Measurements from ENCODE around the gene ICOS.

ICOS gene

GRCh38 chr2:203936535-203936934, at the start of gene ICOS:
Gene ICOS (plus strand): TSS chr2:203936763. CDS start chr2:203936815, 52 bp downstream.
- DNase-seq (ENCODE audit: low read depth), result no peak

GRCh38 chr2:203887677-203888076, 48.9 kb upstream of the ICOS start:
- DNase-seq (ENCODE audit: low read depth), result no peak

GRCh38 chr2:203889542-203889941, 47.0 kb upstream of the ICOS start:
- DNase-seq (ENCODE audit: low read depth), result no peak

- no peak for DNase-seq (ENCODE audit: low read depth)
Observed at GRCh38 chr2:203889944-203890343, 46.6 kb upstream of the ICOS start.

DNA sequence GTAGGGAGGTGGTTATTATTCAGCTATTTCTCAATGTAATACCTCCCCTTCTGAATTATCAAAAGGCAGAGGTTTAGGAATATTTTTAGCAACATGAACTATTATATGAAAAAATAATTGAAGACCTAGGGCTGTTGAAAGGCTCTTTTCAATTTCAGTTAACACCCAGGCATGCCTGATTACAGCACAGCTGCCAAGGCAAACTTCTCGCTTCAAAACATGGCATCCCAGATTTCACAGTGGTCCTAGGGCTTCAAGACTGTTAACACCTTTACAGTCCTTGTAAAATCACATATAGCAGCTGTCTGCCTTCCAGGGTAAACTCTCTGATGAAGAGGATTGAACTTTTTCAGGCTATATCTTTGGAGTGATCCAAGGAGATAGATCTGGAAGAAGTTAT, 45.8 kb upstream of the ICOS start:
- DNase-seq (ENCODE audit: low read depth), result no peak

DNA sequence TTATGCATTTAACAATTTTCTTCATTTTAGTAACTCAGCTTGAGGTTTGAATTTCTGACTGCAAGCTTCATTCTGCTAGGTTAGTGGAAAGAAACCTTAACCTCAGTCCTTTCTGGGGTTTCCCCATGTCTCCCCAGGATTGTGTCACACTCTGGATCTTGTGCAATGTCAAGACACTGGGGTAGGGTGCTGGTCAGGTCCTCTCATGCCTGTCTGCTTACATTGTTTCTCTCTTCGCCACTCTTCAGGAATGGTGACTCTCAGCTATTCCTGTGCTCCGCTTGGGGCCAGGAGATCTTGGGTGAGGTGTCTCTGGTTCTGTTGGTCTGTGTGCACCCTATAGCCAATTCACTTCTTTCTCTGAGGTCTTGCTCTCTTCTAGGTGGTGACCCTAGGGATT, 45.1 kb upstream of the ICOS start:
- DNase-seq (ENCODE audit: low read depth), result no peak

- no peak for DNase-seq (ENCODE audit: low read depth)
Observed at GRCh38 chr2:203892207-203892606, 44.4 kb upstream of the ICOS start.

- DNase-seq (ENCODE audit: low read depth), result no peak
Observed at GRCh38 chr2:203893401-203893800, 43.2 kb upstream of the ICOS start.

GRCh38 chr2:203893840-203894239, 42.7 kb upstream of the ICOS start:
- DNase-seq (ENCODE audit: low read depth), result no peak

- no peak for DNase-seq (ENCODE audit: low read depth)
Observed at GRCh38 chr2:203894262-203894661, 42.3 kb upstream of the ICOS start.

DNA sequence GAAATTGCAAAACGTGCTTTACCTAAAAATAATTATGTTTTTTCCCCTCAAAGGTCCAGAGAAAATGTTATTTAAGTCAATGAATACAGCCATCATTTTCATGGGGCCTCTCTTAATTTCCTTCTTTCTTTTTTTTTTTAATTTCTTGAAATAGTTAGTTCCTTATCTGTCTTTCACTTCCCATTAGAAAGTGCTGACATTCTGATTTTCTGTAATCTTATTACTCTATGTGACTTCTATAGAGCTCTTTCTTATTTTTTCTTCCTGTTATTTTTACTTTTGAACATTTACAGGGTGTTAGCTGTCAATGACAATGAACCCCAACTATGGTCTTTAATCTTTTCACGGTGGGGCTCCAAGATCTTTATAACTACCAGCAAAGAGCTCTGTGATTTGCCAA, 39.0 kb upstream of the ICOS start:
- no peak for DNase-seq (ENCODE audit: low read depth)

GRCh38 chr2:203898657-203899056, 37.9 kb upstream of the ICOS start:
- no peak for DNase-seq (ENCODE audit: low read depth)

DNA sequence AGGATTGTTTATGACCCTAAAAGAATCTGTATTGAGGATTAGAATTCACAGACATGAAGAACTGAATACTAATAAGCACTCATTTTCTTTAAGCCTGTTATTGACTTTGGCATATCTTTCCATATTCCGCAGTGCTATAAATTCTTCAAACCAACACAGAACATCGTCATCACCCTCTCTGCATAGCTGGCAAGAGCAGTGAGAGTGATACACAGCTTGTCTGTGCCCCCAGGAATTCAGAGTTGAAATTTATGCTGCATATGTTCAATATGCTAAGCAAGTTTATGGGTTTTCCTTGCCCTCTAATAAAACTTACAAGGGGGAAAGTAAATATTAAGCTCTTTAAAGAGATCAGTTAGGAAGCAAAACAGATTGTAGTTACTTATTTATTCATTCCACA, 36.3 kb upstream of the ICOS start:
- no peak for DNase-seq (ENCODE audit: low read depth)

DNA sequence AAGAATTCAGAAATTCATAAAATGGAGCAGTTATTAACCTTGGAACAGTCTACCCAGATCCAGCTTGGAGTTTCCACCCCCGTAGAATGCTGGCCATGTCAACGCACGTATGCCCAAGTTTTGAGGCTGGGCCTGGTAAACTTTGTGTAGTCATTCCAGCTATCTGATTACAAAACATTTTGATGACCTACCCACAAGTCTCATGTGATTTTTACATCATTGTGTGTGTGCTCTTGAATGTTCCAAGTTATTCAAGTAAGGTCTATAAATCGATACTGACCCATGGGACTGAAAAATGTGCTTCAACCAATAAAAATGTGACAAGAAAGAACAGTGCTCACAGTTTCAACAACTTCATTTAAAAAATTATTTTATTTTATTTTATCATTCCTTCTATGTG, 32.5 kb upstream of the ICOS start:
- DNase-seq (ENCODE audit: low read depth), result no peak

GRCh38 chr2:203905656-203906055, 30.9 kb upstream of the ICOS start:
- DNase-seq (ENCODE audit: low read depth), result peak; percentile 35

- DNase-seq (ENCODE audit: low read depth), result no peak
Observed at GRCh38 chr2:203908066-203908796, 28.3 kb upstream of the ICOS start.

DNA sequence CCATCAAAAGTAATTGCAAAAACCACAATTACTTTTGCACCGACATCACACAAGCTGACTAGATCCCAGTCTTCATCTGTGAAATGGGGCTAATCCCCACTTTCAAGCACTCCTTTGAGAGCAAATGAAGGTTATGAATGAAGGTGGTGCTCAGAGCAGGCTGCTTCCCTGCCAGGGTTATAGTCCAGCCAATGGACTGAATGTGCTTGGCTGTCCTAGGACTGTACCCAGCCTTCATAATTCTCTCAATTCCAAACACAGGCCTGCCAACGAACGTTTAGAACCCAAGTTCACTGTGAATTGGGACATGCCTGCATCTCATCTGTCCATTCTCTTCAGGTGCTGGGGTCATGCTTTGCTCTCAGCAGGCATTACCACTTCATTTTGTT, 27.8 kb upstream of the ICOS start:
- DNase-seq (ENCODE audit: low read depth), result no peak

DNA sequence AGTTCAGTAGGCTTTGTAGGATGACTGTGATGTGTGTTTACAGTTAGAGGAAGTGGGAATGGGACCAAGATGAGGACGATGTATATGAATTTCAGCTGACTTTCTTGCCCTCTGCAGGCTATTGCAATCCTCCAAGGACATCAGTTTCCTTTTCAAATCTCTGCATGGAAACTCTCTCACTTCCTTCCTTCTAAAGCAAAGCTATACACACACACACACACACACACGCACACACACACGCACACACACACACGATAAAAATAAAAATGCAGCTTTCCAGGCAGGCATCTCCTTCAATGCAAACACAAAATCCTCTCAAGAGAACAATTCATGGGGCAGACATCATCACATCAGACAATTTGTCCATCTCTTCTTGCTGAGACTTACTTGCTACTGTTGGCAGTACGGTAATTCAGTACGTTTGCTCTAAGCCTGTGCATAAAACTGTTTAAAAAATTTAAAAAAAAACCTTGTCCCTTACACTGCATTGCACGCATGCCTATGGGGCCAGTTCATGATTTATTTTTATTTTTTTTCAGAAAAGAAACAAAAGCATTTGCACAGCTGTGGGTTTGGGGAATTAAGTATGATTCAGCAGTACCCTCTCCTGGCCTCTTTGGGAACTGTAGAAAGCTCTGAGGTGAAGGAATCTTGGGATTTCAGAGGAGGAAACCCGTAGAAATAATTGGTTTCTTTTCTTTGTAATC, 27.1 kb upstream of the ICOS start:
- DNase-seq (ENCODE audit: low read depth), result peak; percentile 55

GRCh38 chr2:203909974-203910373, 26.6 kb upstream of the ICOS start:
- DNase-seq (ENCODE audit: low read depth), result no peak

GRCh38 chr2:203913947-203914346, 22.6 kb upstream of the ICOS start:
- no peak for DNase-seq (ENCODE audit: low read depth)

DNA sequence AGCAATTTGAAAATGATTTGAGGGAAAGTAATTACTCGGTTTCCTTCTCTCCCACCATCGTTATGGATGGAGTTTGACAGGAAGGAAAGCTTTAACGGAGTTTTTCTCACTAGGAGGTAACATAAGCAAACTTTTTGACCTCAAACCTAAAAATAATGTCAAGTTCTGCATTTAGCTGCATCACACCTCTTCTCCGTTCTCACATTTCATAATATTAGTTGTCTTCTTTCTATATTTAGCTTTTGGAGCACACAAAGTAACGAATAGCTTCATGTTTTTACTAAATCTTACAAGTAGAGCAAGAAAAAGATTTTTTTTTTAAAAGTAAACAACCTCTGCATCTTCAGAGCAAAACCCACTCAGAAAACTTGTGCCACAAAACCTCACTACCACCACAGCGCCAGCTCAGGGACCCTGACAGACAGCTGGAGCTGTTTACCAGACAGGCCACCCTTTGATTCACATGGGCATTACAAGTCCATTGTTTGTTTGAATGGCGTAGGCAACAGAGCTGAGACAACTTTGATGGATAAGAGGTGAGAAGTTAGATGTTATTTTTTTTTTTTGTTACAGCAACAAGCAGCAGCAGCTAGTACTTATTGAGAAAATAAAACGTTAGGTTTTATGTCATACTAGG, 21.9 kb upstream of the ICOS start:
- DNase-seq (ENCODE audit: low read depth), result no peak

DNA sequence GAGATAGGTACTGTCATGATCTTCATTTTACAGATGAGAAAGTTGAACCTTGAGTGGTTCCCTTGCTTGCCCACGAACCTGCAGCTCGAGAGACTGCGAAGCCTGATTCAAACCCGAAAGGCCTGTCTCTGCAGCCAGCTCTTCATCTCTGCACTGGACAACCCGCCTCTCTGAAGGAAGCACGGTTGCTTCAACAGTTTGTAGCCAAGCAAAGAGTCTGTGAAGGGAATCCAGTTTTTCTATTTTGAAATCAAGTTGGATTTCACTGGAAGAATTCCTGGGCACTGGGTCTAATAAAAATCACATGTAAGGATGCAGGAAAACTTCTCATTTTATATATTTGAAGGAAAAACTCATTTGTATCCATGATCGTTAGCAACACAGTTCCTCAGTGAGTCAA, 21.3 kb upstream of the ICOS start:
- no peak for DNase-seq (ENCODE audit: low read depth)

DNA sequence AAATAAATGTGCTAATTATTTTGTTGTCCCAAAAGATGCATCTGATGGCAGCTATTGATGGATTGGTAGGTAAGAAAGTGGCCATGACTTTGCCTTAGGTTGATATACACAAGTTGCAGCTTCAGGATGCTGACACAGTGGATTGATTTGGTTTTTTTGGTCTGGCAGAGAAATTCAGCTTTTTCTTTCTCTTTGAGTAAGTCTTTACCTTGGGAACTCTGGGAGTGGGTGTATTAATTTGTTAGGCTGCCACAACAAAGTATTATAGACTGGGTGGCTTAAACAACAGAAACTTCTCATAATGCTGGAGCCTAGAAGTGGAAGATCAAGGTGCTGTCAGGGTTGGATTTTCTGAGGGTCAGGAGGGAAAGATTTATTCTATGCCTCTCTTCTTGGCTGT, 19.8 kb upstream of the ICOS start:
- DNase-seq (ENCODE audit: low read depth), result no peak

All from GM04503 (cell line).